GM11168 (cell line): Measurements from ENCODE around the gene VPS8.
"Not testable (repeated sequence)": the region's sequence is repeated elsewhere in the genome, so short reads cannot be mapped to it uniquely, and the experiment has no call there.

ENCODE experiments used
- in situ Hi-C: fragments of 300-500 bp; cut with MboI; formaldehyde crosslinking; loops from one replicate; pipeline ENCODE4 v1.12.0; 2022; ENCODE audit warnings: low sequenced_read_pairs; ENCODE audit not compliant: unreplicated experiment

Gene VPS8

DNA sequence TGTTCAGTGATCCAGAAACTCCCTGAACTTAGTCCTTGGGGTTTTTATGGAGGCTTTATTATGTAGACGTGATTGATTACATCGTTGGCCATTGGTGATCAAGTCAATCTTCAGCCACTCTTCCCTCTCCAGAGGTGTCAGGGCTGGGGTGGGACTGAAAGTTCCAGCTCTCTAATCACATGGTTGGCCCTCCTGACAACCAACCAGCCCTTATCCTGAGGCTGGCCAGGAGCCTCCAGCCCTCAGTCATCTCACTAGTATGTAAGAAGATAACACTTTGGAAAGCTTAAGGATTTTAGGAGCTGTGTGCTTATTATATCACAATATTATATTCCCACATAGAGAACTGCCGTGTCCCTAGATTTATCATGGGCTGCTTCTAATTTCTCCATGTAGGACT is 142.3 kb downstream of the VPS8 start:
- in situ Hi-C loops: no loop called here

DNA sequence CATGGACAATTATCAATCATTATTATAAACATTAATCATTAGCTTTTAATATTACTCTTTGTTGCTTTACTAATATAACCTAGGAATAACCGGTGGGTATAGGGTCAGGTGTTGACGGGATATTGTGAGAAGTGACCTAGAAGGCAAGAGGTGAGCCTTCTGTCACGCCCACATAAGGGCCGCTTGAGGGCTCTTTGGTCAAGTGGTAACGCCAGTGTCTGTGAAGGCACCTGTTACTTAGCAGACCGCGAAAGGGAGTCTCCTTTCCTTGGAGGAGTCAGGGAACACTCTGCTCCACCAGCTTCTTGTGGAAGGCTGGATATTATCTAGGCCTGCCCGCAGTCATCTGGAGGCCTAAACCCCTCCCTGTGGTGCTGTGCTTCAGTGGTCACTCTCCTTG is 142.9 kb downstream of the VPS8 start:
- in situ Hi-C loops: not testable (repeated sequence)

DNA sequence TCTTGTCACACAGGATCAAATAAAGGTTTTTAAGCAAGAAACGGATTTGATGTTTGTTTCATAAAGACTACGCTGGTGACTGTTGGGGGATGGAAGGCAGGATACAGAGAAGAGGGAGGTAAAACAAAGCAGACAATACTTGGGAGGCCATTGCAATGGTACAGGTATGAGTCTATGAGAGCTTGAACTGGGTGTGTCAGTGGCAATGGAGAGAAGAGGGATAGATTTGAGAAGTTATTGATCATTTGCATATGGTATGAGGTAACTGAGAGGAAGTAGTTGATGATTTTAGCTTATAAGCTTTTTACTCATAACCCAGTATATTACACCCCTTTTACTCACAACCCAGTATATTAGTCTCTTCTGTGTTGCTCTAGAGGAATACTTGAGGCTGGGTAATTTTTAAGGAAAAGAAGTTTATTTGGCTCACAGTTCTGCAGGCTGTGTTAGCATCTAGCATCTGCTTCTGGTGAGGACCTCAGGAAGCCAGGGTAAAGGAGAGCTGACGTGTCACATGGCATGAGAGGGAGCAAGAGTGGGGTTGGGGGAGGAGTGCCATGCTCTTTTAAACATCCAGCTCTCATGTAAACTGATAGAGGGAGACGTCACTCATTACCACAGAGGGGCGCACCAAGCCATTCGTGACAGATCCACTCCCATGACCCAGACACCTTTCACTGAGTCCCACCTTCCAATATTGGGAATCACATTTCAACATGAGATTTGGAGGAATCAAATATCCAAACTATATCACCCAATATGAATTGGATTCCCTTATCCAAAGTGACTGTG is 153.9 kb downstream of the VPS8 start:
- in situ Hi-C loops: no loop called here

DNA sequence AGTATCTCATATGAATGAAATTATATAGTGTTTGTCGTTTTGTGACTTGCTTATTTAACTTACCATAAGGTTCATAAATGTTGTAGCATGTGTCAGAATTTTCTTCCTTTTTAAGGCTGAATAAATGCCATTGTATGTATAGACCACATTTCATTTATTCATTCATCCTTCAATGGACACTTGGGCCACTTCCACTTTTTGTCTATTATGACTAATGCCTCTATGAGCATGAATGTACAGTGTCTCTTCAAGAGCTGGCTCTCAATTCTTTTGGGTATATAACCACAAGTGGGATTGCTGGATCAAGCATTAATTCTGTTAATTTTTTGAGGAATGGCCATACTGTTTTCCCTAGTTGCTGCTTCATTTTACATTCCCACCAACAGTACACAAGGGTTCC is 156.1 kb downstream of the VPS8 start:
- in situ Hi-C loops: no loop called here

DNA sequence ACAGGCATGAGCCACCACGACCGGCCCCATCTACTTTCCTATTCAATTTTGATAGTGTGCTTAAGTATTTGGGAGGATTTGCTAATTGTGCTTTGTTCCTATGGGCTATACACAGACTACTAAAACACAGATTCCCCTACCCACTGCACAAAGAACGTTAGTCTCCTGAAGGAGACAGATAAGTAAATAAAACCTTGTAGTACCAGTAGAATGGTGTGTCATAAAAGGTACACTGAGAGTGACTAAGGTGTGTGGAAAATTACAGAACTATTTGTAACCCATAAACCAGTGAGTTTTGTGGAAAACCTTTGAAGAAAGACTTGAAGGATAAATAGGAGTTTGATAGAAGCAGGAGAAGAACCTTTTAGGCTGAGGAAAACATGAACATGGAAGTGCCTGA is 158.2 kb downstream of the VPS8 start:
- in situ Hi-C loops: no loop called here

DNA sequence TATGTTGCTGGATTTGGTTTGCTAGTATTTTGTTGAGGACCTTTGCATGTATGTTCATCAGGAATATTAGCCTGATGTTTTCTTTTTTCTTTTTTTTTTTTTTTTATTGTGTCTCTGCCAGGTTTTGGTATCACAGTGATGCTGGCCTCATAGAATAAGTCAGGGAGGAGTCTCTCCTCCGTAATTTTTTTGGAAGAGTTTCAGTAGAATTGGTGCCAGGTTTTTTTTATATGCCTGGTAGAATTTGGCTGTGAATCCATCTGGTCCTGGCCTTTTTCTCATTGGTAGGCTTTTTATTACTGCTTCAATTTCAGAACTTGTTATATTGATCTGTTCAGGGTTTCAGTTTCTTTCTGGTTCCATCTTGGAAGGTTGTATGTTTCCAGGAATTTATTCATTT is 165.8 kb downstream of the VPS8 start:
- in situ Hi-C loops: no loop called here

DNA sequence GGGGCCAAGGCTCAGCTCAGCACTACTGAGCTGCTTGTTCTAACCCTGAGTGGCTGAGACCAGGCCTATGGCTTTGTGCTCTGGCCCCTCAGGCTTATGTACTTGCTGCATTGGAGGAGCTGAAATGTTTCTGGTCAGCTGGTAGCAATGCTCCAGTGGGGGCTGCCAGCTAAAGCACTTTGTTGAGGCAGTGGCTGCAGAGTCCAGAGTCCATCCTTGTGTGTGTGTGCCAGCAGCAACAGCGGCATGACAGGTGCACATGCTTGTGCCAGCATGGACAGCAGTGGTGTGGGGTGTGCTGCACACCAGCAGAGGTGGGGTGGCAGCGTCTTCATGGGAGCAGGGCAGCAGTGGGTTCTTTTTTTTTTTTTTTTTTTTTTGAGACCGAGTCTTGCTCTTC is 169.1 kb downstream of the VPS8 start:
- in situ Hi-C loops: no loop called here

DNA sequence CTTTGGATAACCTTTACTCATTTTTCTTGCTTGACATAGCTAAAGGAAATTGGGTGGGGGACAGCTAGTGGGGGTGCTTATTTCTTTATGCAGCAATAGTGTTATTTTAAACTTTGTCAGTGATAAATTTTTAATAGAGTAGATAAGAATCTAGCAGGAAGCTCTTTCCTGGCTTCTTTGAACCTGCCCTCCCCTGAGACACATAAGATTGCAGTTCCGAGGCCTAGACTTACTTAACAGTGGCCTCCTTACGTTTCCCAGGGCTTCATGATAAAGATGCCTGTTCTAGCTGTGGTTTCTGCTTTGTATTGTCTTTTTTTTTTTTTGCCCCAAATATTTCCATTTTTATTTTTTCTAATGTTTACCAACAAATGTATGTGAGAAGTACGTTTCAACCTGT is 170.1 kb downstream of the VPS8 start:
- in situ Hi-C loops: no loop called here

DNA sequence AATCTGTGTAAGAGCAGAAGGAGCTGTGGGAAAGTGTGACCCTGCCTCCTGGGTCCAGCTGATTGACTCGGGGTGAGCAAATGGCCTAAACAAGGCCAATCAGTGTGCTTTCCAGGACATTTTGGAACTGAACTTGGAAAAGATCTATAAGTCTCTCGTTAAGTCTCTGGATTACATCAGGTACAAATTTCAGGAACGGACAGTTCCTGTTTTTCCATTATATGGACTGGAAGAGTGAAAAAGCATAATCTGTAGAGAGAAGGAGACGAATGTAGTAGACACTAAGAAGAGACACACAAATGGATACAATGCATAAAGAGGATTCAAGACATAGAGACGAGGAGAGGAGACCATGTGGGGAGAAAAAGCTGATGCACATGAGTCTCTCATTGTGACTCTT is 173.6 kb downstream of the VPS8 start:
- in situ Hi-C loops: no loop called here

DNA sequence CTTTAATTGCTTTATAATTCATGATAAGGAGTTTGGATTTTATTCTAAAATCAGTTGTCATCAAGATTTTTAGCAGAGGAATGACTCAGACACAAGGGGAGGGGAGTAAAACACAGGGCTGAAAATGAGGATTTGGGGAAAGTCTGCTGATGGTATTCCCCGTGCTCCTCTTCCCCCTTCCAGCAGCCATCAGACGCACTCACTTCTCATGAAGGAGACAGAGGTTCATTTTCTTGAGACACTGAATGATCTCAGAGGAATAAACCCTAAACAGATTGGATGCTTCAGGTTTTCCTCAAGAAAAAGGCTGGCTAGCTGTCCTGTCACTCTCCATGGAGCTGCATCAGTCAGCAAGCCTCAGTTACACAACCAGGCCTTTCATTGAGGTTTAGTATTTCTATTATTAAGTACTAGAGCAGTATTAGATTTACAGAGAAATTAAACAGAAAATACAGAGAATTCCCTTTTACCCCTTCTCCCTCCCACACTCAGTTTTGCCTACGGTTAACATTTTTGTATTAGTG is 174.5 kb downstream of the VPS8 start:
- in situ Hi-C loops: no loop called here

DNA sequence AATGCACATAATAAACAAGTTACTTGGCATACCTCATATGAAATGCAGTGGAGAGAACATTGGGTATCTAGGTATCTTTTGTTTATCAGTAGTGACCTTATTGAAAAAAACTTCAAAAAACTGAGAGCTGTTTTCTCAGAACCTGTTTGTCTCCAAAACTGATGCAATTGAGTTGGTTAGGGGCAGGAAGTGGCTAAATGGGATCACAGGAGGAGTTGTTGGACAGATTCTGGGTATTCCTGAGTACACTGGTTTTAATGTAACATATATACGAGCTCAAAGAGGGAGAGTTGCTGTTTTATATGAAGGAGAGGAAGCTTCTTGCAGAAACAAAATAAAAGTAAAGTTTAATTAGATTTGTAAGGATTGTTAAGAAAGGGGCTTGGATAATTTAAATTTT is 181.4 kb downstream of the VPS8 start:
- in situ Hi-C loops: no loop called here

DNA sequence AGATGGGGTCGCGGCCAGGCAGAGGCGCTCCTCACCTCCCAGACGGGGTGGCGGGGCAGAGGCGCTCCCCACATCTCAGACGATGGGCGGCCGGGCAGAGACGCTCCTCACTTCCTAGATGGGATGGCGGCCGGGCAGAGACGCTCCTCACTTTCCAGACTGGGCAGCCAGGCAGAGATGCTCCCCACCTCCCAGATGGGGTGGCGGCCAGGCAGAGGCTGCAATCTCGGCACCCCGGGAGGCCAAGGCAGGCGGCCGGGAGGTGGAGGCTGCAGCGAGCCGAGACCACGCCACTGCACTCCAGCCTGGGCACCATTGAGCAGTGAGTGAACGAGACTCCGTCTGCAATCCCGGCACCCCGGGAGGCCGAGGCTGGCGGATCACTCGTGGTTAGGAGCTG is 191.9 kb downstream of the VPS8 start:
- in situ Hi-C loops: not testable (repeated sequence)

DNA sequence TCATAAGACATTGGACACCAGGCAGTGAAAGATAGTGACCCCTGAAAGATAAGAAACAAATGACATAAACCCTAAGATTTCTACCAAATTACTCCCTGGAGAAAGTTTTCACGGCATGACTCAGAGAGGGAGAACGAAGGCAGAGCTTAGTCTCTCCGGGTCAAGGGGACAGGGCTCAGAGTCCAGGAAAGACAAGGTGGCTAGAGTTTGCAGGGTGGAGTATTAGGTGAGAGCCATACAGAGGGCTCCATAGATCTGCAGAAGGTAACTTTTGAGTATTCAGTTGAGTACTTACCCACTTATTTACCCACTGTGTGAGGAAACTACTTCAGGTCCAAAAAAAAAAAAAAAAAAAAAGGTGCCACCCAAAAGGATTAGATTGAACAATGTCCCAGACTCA is 197.7 kb downstream of the VPS8 start:
- in situ Hi-C loops: no loop called here

DNA sequence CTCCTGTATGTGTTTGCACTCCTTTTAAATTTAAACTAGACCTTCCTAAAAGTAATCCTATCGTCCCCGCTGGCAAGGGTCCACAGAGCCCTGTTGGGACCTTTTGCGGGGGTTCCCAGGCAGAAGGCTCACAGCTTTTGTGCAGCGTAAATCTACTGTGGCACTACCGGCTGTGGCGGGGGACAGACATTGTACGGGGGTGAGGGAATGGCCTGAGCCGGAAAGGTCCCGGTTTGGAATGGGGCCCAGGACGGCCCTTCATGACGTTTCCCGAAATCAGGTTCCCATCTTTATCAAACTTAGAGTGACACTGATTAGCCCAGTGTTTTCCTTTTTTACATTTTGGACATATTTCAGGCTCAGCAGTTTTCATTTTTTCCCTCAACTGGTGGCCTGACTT is 205.6 kb downstream of the VPS8 start:
- in situ Hi-C loops: not testable (repeated sequence)

DNA sequence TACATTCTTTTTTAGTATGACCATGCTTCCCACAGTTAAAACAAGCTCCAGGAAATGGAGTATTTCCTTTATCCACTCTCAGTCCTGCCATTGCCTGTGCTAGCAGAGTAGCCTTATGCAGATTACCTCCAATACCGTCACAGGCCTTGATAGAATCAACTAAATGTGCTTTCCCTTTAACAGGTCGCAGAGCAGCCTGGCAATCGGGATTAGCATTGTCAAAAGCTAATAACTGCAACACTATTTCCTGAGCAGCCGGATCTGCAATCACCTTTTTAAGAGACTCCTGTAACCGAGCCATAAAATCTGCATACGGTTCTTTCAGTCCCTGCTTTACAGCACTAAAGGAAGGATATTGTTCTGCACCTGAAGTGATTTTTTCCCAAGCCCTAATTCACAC is 206.0 kb downstream of the VPS8 start:
- in situ Hi-C loops: not testable (repeated sequence)

DNA sequence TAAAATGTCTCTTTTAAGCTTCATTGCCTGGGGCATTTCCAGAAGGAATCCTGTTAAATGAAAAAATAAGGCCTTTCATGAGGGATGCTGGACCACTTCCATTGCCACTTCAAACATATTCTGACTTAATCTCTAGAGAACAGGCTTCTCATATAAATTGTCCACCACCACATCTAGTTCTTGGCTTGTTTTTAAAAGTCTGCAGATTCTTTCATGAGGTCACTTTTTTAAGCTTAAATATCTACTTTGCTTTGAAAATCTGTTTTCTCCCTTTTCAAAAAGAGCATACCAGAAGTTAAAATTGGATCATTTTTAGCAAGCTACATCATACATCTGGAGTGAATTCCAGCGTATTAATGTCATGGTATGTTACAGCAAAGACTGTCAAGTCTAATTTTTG is 209.3 kb downstream of the VPS8 start:
- in situ Hi-C loops: no loop called here

DNA sequence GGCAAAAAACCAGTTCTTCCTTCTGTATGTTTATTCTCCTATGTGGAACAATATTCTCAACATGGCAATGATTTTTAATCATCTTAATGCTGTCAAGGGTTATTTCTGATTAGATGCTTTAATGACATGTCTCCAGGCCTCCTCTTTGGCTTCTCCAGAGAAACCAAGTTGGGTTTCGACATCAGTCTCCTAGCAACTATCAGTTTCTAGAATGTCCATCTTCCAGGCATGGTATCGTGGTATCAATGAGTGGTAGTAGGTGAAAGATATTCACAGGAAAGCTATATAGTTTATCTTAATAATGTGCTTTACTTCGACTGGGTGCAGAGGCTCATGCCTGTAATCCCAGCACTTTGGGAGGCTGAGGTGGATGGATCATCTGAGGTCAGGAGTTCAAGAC is 212.4 kb downstream of the VPS8 start:
- in situ Hi-C loops: no loop called here

DNA sequence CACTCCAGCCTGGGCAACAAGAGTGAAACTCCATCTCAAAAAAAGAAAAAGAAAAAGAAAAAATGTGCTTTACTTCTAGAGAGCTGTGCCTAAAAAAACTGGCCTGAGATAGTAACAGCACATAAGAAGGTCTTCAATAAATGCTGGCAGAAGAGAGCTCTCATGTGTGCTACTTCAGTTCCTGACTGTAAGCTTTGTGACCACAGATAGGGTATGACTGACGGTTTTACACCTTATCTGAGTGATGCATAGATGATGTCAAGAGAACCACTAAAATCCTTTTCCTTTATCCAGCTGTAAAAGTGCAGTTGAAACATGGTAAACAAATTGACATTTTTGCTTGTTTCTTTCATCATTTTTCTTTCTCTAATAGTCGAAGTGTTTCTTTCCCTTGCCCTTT is 213.0 kb downstream of the VPS8 start:
- in situ Hi-C loops: no loop called here

DNA sequence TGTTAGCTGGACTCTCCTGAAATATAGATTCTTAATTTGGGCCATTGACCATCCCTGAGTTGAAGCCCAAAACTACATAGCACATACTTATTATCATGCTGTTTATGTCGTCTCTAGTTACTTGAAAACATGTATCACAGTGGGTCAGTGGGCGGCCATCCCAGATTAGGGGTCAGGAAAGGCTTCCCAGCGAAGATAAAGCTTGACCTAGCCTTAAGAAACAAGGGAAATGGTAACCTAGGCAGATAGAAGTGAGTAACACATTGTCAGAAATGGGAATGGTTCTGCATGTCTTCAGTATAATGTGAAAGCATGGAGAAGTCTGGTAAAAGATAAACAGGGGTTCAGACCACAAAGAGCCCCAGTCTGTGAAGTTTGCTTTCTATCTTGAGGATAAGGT is 216.2 kb downstream of the VPS8 start:
- in situ Hi-C loops: no loop called here

DNA sequence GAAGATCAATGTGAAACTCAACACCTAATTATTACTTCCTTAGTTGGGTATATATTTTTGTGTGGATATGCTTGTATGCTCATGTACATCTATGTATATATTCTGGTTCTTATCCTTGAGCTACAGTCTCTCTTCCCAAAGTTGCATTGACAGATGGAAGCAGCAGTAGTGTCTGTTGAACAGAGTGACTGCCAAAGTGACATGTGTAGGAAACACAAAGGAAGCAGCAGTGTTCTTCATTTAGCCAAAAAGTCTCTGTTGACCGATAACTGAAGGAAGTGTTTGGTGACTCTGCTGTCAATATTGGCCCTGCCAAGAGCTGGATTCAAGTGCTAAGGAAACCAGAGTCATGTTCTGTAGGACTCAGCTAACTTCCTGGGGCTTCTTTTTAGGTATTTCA is 217.1 kb downstream of the VPS8 start:
- in situ Hi-C loops: no loop called here

DNA sequence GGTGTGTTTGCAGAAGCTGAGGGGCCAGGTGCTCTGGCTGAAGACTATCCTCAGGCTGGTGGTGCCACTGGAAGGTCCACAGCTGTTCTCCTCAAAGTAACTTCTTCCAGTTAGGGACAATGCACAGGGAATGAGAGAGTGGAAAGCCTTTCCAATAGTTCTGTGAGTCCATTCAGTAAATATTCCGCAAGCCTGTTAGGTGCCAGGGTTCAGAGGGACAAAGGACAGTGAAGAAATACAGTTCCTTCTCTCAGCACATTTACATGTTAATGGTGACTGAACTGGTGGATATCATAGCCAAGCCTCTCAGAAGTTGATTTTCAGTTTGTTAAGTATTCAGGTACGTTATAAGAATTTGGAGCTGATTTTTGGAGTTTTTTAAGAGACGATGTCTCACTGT is 218.4 kb downstream of the VPS8 start:
- in situ Hi-C loops: no loop called here

DNA sequence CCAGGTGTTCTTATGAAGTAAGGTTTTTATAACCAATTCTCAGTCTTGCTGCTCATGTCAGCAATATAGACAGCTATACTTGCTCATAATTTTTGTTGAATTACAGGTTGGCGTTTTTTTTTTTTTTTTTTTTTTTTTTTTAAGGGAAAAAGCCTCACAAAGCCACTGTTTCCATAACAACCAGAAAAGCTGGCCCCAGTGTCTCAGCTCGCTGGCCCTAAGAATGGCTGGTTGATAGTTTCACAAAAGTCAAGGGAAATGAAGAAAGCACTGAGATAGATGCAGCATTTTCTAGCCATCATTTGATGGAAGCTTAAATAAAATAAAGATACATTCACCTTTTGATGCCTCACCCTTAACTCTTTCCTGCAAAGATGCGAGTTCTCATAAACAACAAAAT is 219.0 kb downstream of the VPS8 start:
- in situ Hi-C loops: no loop called here
